Ovary (tissue), 3 donors: Measurements from ENCODE around the gene NT5DC4.

Experiments used
- CTCF ChIP-seq, 3 donors: fragments of 450-650 bp in 2 of 3; fragments of 200-600 bp in 1 of 3; IDR thresholded peaks; one replicate each; pipeline versions ENCODE4 v1.5.1 to v1.8.0; 2016 to 2022; ENCODE audit warnings: antibody characterized with exemption in 3 of 3, mild to moderate bottlenecking in 1 of 3
- EP300 ChIP-seq: sonication (generic); formaldehyde crosslinking; IDR thresholded peaks from one replicate; pipeline ENCODE4 v1.6.1; 2017; ENCODE audit warnings: antibody characterized with exemption
- donor health status: DM: no; HTN: no; CAD: no.

- TF ChIP-seq CTCF (IDR thresholded peaks at IDR 0.05), result no peak
- no peak for TF ChIP-seq EP300
Measured at GRCh38 chr2:112774536-112775285, 53.9 kb downstream of the NT5DC4 start.
